ENCODE data around the gene ARMC6.
"Not testable (repeated sequence)": the region's sequence is repeated elsewhere in the genome, so short reads cannot be mapped to it uniquely, and the experiment has no call there.

DNA sequence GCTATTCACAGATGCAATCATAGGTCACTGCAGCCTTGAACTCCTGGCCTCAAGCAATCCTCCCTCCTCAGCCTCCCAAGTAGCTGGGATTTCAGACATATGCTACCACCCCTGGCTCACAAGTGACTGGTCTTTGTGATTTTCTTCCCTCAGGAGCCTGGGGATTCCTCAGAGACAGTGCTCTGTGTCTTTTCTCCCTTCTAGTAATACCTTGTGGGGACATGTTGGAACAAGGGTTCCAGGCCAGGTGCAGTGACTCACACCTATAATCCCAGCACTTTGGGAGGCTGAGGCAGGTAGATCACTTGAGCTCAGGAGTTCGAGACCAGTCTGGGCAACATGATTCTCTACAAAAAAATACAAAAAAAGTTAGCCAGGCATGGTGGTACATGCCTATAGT, 10.0 kb upstream of the ARMC6 start:
- TF ChIP-seq, protein P1, sequence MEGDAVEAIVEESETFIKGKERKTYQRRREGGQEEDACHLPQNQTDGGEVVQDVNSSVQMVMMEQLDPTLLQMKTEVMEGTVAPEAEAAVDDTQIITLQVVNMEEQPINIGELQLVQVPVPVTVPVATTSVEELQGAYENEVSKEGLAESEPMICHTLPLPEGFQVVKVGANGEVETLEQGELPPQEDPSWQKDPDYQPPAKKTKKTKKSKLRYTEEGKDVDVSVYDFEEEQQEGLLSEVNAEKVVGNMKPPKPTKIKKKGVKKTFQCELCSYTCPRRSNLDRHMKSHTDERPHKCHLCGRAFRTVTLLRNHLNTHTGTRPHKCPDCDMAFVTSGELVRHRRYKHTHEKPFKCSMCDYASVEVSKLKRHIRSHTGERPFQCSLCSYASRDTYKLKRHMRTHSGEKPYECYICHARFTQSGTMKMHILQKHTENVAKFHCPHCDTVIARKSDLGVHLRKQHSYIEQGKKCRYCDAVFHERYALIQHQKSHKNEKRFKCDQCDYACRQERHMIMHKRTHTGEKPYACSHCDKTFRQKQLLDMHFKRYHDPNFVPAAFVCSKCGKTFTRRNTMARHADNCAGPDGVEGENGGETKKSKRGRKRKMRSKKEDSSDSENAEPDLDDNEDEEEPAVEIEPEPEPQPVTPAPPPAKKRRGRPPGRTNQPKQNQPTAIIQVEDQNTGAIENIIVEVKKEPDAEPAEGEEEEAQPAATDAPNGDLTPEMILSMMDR (conservative IDR thresholded peaks at IDR 0.05; ENCODE audit: low read depth, low read length): not testable (repeated sequence)
- not testable (repeated sequence) for TF ChIP-seq EZH2phosphoT487 (IDR thresholded peaks at IDR 0.05; ENCODE audit: borderline replicate concordance, low read length)

All from PC-3 (cell line).